NCI-H128 (cell line): ENCODE measurements around the gene EPS8L1.

ENCODE experiments used
- DNase-seq: peaks from one replicate; lab custom pipeline; 2025; ENCODE audit not compliant: unreplicated experiment; lab: John Stamatoyannopoulos, UW

EPS8L1 gene

GRCh38 chr19:55079400-55080038, 3.9 kb downstream of the EPS8L1 start:
- no peak for DNase-seq

- DNase-seq, result no peak
Measured at GRCh38 chr19:55080121-55080967, 4.7 kb downstream of the EPS8L1 start.

DNA sequence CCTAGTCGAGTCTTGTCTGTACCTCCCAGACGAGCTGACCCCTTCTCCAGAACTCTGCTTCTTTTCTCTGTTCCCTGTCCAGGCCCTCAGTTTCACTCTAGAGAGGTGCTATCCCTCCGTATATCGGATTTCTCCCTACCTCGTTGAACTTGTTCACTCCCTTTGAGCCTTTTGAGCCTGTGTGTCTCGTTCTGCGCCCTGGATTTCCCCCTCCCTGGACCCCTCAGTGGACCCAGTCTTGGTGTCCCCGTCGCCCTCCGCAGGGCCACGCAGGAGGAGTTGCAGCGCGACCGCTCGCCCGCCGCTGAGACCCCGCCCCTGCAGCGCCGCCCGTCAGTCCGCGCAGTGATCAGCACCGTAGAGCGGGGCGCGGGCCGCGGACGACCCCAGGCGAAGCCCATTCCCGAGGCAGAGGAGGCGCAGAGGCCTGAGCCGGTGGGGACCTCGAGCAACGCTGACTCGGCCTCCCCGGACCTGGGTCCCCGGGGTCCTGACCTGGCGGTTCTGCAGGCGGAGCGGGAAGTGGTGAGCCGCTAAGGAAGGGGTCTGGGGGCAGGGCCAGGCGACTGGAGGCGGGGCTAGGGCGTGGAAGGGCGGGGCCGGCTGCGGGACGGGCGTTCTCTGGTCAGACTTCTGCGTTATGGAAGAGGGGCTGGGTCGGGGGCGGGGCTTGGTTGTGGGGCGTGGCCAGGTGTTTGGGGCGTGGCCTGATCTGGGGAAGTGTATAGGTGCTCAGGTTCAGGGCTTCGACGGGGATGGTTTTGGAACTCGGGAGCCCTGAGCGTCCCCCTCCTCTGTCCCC, 5.5 kb downstream of the EPS8L1 start:
- no peak for DNase-seq

- DNase-seq, result no peak
Measured at GRCh38 chr19:55081770-55082019, 6.0 kb downstream of the EPS8L1 start.

DNA sequence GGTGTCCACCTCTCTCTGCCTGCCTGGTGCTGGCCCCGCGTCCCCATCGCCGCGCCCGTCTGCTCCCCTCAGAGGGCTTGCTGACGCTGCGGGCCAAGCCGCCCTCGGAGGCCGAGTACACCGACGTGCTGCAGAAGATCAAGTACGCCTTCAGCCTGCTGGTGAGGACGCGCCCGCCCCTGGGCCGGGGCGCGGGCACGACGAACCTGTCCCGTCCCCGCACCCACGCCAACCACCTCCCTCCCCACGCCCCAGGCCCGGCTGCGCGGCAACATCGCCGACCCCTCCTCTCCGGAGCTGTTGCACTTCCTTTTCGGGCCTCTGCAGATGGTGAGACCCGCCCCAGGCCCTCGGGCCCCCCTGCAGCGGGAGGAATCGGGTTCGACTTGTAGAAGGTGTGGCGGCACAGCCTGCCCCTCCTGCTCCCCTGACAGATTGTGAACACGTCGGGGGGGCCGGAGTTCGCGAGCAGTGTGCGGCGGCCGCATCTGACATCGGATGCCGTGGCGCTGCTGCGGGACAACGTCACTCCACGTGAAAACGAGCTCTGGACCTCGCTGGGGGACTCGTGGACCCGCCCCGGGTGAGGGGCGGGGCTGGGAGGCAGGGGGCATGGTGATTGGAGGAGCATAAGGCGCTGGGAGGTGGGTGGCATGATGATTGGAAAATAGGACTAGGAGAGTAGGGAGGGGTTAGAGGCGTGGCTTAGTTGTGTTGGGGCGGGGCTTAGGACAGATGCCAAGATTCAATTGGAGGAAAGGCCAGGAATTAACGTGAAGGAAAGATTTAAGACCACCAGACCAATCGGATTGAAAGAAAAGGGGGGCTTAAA, 6.6 kb downstream of the EPS8L1 start:
- DNase-seq, result no peak

- no peak for DNase-seq
Measured at GRCh38 chr19:55083004-55083850, 7.6 kb downstream of the EPS8L1 start.

GRCh38 chr19:55084416-55084815, 8.7 kb downstream of the EPS8L1 start:
- no peak for DNase-seq

- DNase-seq, result no peak
Measured at GRCh38 chr19:55085923-55086715, 10.4 kb downstream of the EPS8L1 start.

- peak; percentile 72 for DNase-seq
Measured at GRCh38 chr19:55086730-55087541, 11.3 kb downstream of the EPS8L1 start.

DNA sequence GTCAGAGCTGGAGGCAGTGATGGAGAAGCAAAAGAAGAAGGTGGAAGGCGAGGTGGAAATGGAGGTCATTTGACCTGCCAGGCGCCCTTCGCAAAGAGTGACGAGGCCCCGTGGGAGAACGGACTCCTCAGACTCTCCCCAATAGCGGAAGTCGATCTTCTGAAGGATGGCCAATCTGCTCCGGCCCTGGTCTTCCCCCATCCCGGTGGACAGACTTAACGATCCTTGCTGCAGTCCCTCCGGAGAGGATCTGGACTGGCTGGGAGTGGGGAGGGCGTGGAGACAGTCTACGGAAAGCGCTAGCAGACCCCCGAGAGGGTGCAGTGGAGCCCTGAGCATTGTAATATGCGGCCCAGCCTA, 11.9 kb downstream of the EPS8L1 start:
- no peak for DNase-seq

GRCh38 chr19:55088021-55088451, 12.4 kb downstream of the EPS8L1 start:
- no peak for DNase-seq

DNA sequence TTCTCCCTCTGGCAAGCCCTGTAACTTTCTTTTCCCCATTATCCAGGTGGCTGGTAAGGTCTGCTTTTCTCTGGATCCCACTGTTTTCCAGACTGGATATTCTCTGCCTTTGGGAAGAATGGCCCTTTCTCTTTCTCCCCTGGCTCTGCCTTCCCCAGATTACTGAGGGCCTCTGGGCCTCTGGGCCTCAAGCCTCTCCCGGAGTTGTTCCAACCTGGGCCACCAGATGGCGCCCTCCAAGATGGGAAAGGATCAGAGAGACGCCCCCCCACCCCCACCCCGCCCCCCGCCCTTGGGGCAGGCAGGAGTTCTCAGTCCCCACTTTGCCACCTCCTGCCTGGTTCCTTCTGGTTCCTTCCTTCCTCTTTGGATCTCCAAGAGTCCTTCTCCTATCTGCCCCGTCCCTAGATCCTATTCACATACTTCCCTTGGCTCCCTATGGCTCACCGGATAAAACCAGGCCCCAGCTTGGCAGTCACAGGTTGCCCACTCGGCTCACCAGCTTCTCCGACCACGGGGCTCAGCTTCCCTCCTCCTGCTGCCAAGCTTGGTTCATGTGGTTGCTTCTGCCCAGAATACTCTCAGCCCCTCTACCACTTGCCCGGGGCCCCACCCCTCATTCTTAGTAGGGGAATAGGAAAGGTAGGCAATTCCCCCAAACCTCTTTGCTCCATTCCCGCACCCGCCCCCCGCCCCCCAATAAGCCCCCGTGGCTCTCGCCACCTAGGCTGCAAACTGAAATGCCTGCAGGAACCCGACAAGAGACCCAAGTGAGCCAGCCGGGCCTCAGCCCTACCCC, 13.1 kb downstream of the EPS8L1 start:
- DNase-seq, result peak; percentile 9

- no peak for DNase-seq
Measured at GRCh38 chr19:55089342-55089944, 13.8 kb downstream of the EPS8L1 start.

- DNase-seq, result no peak
Measured at GRCh38 chr19:55090564-55090963, 14.9 kb downstream of the EPS8L1 start.

DNA sequence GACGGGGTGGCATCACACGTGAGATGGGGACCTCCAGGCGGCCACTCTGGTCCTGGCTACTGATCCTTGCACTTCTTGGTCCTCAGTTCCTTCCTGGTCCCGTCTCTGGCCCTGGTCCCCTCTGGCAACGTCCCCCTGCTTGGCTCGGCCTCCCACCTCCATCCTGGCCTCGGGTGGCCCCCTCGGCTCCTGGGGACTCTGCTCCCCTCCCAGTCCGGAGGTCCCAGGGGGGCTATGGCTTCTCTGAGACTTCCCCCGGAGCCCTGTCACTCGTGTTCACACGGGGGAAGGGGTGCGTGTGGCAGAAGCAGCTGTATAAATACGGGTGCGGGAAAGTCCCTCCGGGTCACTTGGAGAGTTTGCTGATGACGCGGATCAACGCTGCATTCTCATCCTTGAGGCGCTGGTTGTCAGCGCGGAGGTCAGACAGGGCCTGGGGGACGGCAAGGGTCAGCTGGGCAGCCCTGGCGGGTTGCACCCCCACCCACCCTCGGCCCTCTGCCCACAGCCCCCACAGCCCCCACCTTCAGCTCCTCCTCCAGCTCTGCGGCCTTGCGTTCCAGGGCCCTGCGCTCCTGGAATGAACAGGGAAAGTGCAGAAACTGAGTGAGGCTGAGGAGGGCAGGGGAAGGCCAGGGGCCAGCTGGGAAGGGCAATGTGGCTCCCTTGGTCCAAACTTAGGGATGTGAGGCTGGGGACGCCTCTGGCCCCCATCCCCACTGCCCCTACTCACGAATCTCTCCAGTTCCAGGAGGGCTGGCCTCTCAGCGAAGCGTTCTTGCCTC, 15.6 kb downstream of the EPS8L1 start:
- no peak for DNase-seq

GRCh38 chr19:55091955-55092354, 16.3 kb downstream of the EPS8L1 start:
- no peak for DNase-seq
